Breast epithelium (tissue), 3 donors: Measurements from ENCODE around the gene WDR86.

Experiments used
- CTCF ChIP-seq, 3 donors: fragments of 450-650 bp; IDR thresholded peaks; one replicate each; pipeline ENCODE4 v1.5.1; 2016 to 2017; ENCODE audit warnings: antibody characterized with exemption in 3 of 3, mild to moderate bottlenecking in 3 of 3, moderate library complexity in 3 of 3
- POLR2A ChIP-seq: fragments of 450-650 bp; IDR thresholded peaks from one replicate; pipeline ENCODE4 v1.6.1; 2016; ENCODE audit warnings: antibody characterized with exemption, mild to moderate bottlenecking, moderate library complexity

- TF ChIP-seq CTCF (IDR thresholded peaks at IDR 0.05) = no peak
- TF ChIP-seq POLR2A = no peak
Observed at GRCh38 chr7:151343516-151343915, 66.3 kb downstream of the WDR86 start.
